Dermis blood vessel endothelial cell (primary cell): ENCODE results near the gene SLAIN1. TPM values are rescaled to one million over a fixed set of nuclear protein-coding genes. Genes with fewer than 3 reads are reported as not detected.

Experiments
- DNase-seq: peaks from one replicate; pipeline ENCODE4 v3.0.0; 2010
- total RNA-seq: library from RNA; depleted of rRNA; stranded (reverse); fragments of >200 nt; gene quantifications from 2 replicates; pipeline ENCODE4 v1.2.3, GENCODE V29; 2014

SLAIN1 gene
- total RNA-seq, 1 donor from 2014 or later = 10.6 TPM

- DNase-seq = no peak
Measured at GRCh38 chr13:77752512-77753069, 55.1 kb downstream of the SLAIN1 start.

GRCh38 chr13:77760893-77761292 lies 63.4 kb downstream of the SLAIN1 start:
- no peak for DNase-seq

GRCh38 chr13:77767413-77767812 lies 69.9 kb downstream of the SLAIN1 start:
- DNase-seq = no peak

GRCh38 chr13:77774181-77774580 lies 76.7 kb downstream of the SLAIN1 start:
- no peak for DNase-seq

GRCh38 chr13:77776704-77777103 lies 79.2 kb downstream of the SLAIN1 start:
- no peak for DNase-seq

GRCh38 chr13:77779552-77780272 lies 82.2 kb downstream of the SLAIN1 start:
- peak; percentile 90 for DNase-seq

GRCh38 chr13:77781808-77782207 lies 84.3 kb downstream of the SLAIN1 start:
- DNase-seq = no peak

- no peak for DNase-seq
Measured at GRCh38 chr13:77784515-77784914, 87.0 kb downstream of the SLAIN1 start.

GRCh38 chr13:77786695-77787287 lies 89.3 kb downstream of the SLAIN1 start:
- no peak for DNase-seq

- no peak for DNase-seq
Measured at GRCh38 chr13:77789376-77789775, 91.9 kb downstream of the SLAIN1 start.

GRCh38 chr13:77800219-77800618 lies 102.7 kb downstream of the SLAIN1 start:
- no peak for DNase-seq

- DNase-seq = no peak
Measured at GRCh38 chr13:77806518-77806917, 109.0 kb downstream of the SLAIN1 start.

GRCh38 chr13:77807431-77808135 lies 110.1 kb downstream of the SLAIN1 start:
- DNase-seq = no peak

- DNase-seq = peak; percentile 71
Measured at GRCh38 chr13:77810430-77810829, 112.9 kb downstream of the SLAIN1 start.

- peak; percentile 1 for DNase-seq
Measured at GRCh38 chr13:77810878-77811277, 113.4 kb downstream of the SLAIN1 start.

- DNase-seq = no peak
Measured at GRCh38 chr13:77811381-77811780, 113.9 kb downstream of the SLAIN1 start.

- no peak for DNase-seq
Measured at GRCh38 chr13:77811981-77812380, 114.5 kb downstream of the SLAIN1 start.

Other genes starting within 250 kb of the SLAIN1 start
- under 0.01 TPM in 1 of 2 replicates, not detected in the other for gene SCEL, start 162.0 kb upstream of the SLAIN1 start, total RNA-seq
- 112 and 119 TPM in 2 replicates for gene EDNRB, start 221.1 kb downstream of the SLAIN1 start, total RNA-seq